ENCODE measurements around the gene RPL6.
"Not testable (repeated sequence)": the region's sequence is repeated elsewhere in the genome, so short reads cannot be mapped to it uniquely, and the experiment has no call there.

The RPL6 gene

GRCh38 chr12:112409064-112409905 lies at the start of gene RPL6:
TSS of gene RPL6 (minus strand) at chr12:112409605. CDS start at chr12:112408656, 949 bp downstream.
- peak; percentile 39 to 95 (median 74) for DNase-seq

GRCh38 chr12:112458751-112459150 lies 49.3 kb upstream of the RPL6 start:
- no peak for DNase-seq

- no peak for DNase-seq
Measured at GRCh38 chr12:112458330-112458729, 48.9 kb upstream of the RPL6 start.

- DNase-seq, result not testable (repeated sequence)
Measured at GRCh38 chr12:112457142-112457541, 47.7 kb upstream of the RPL6 start.

GRCh38 chr12:112456029-112456428 lies 46.6 kb upstream of the RPL6 start:
- peak in 24 of 51 donors; percentile 2 to 68 (median 20) for DNase-seq

GRCh38 chr12:112450725-112451124 lies 41.3 kb upstream of the RPL6 start:
- DNase-seq, result peak in 4 of 51 donors; percentile 2 to 48 (median 12)

- DNase-seq, result not testable (repeated sequence)
Measured at GRCh38 chr12:112448165-112448564, 38.8 kb upstream of the RPL6 start.

- no peak for DNase-seq
Measured at GRCh38 chr12:112447106-112447505, 37.7 kb upstream of the RPL6 start.

- no peak for DNase-seq
Measured at GRCh38 chr12:112446008-112446725, 36.8 kb upstream of the RPL6 start.

GRCh38 chr12:112443916-112444315 lies 34.5 kb upstream of the RPL6 start:
- DNase-seq, result no peak

GRCh38 chr12:112440653-112441052 lies 31.2 kb upstream of the RPL6 start:
- DNase-seq, result not testable (repeated sequence)

- peak in 1 of 51 donors; percentile 27 for DNase-seq
Measured at GRCh38 chr12:112439769-112440168, 30.4 kb upstream of the RPL6 start.

- DNase-seq, result not testable (repeated sequence)
Measured at GRCh38 chr12:112438645-112439044, 29.2 kb upstream of the RPL6 start.

GRCh38 chr12:112433551-112433950 lies 24.1 kb upstream of the RPL6 start:
- no peak for DNase-seq

GRCh38 chr12:112431965-112432364 lies 22.6 kb upstream of the RPL6 start:
- no peak for DNase-seq

- DNase-seq, result no peak
Measured at GRCh38 chr12:112430929-112431328, 21.5 kb upstream of the RPL6 start.

GRCh38 chr12:112427760-112428159 lies 18.4 kb upstream of the RPL6 start:
- no peak for DNase-seq

- no peak for DNase-seq
Measured at GRCh38 chr12:112425582-112426382, 16.4 kb upstream of the RPL6 start.

GRCh38 chr12:112424126-112424525 lies 14.7 kb upstream of the RPL6 start:
- peak in 1 of 51 donors; percentile 25 for DNase-seq

GRCh38 chr12:112422531-112422930 lies 13.1 kb upstream of the RPL6 start:
- peak in 33 of 51 donors; percentile 2 to 83 (median 35) for DNase-seq

- no peak for DNase-seq
Measured at GRCh38 chr12:112421363-112421762, 12.0 kb upstream of the RPL6 start.

GRCh38 chr12:112420740-112421139 lies 11.3 kb upstream of the RPL6 start:
- no peak for DNase-seq
